GM12891 (cell line): Measurements from ENCODE around the gene DDX21.
"Not testable (repeated sequence)": the region's sequence is repeated elsewhere in the genome, so short reads cannot be mapped to it uniquely, and the experiment has no call there.

Experiments
- POLR2A ChIP-seq: IDR thresholded peaks from 2 replicates; pipeline ENCODE4 v1.6.1; 2011; ENCODE audit warnings: low read depth, low read length, control low read depth
- POLR2AphosphoS5 ChIP-seq: IDR thresholded peaks from 2 replicates; pipeline ENCODE4 v1.6.1; 2011; ENCODE audit warnings: low read depth, low read length, control low read depth
- POU2F2 ChIP-seq: IDR thresholded peaks from 2 replicates; pipeline ENCODE4 v1.6.1; 2011; ENCODE audit warnings: low read depth, mild to moderate bottlenecking, control low read depth, low read length, moderate library complexity
- SPI1 ChIP-seq: IDR thresholded peaks from 2 replicates; pipeline ENCODE4 v1.6.1; 2011; ENCODE audit warnings: low read depth, low read length, control low read depth
- TAF1 ChIP-seq: IDR thresholded peaks from 2 replicates; pipeline ENCODE4 v1.6.1; 2011; ENCODE audit warnings: low read depth, low read length, control low read depth

DNA sequence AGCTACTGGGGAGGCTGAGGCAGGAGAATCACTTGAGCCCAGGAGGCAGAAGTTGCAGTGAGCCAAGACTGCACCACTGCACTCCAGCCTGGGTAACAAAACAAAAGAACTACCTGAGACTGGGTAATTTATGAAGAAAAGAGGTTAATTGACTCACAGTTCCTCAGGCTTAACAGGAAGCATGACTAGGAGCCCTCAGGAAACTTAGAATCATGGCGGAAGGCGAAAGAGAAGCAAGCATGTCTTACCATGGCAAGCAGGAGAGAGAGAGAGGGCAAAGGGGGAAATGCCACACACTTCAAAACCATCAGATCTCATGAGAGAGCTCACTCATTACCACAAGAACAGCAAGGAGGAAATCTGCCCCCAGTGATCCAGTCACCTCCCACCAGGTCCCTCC lies 56.8 kb downstream of the DDX21 start:
- not testable (repeated sequence) for TF ChIP-seq POLR2AphosphoS5, SPI1, POLR2A, TAF1, POU2F2
